Right lobe of liver (tissue), 4 donors: ENCODE data around the gene BPIFB2.
"Not testable (repeated sequence)": the region's sequence is repeated elsewhere in the genome, so short reads cannot be mapped to it uniquely, and the experiment has no call there.

Source experiments
- CTCF ChIP-seq, 4 donors: fragments of 200-600 bp in 3 of 4; fragments of 450-650 bp in 1 of 4; IDR thresholded peaks; one replicate each; pipeline versions ENCODE4 v1.5.1 to v1.8.0; 2016 to 2022; ENCODE audit warnings: antibody characterized with exemption in 4 of 4, mild to moderate bottlenecking in 2 of 4
- POLR2A ChIP-seq: fragments of 450-650 bp; IDR thresholded peaks from one replicate; pipeline ENCODE4 v1.6.1; 2017; ENCODE audit warnings: antibody characterized with exemption, mild to moderate bottlenecking
- donor health status: DM: no; HTN: no; CAD: no.
- donor health status: DM: no; HTN: no; CAD: no.
- donor health status: DM: no; HTN: yes; CAD: no.

GRCh38 chr20:32974204-32975064 is 33.1 kb upstream of the BPIFB2 start:
- TF ChIP-seq CTCF (IDR thresholded peaks at IDR 0.05); POLR2A: not testable (repeated sequence)
